ENCODE data around the gene PTPN12.
"Not testable (repeated sequence)": the region's sequence is repeated elsewhere in the genome, so short reads cannot be mapped to it uniquely, and the experiment has no call there.

PTPN12 gene

DNA sequence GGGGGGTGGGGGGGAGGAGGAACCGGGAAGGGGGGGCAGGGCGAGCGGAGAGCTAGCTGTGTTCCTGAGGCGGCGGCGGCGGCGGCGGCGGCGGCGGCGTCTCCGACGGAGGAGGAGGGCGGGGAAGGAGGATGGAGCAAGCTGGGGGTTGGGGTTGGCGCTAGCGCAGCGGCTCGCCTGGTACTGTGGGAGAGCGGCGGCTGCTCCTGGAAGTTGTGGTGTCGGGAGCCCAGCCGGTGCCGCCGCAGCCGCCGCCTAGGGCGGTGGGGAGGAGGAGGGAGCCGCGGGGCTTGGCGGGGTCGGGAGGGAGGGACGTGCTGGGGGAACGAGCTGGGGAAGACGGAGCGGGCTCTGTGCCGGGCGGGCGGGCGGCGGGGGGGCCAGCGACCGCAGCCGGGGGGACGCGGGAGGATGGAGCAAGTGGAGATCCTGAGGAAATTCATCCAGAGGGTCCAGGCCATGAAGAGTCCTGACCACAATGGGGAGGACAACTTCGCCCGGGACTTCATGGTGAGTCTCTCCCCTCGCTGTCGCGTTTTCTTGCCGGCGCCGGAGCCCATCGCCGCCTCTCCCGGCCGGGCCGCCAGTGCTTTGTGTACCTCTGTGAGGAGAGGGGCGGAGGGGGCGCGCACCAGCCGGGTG lies at the start of gene PTPN12:
Gene PTPN12, plus strand, starts transcription at position 160 of the 642 bp plus-strand sequence. Its CDS starts 252 bp downstream, at position 412.
- DNase-seq, result peak; percentile 92

DNA sequence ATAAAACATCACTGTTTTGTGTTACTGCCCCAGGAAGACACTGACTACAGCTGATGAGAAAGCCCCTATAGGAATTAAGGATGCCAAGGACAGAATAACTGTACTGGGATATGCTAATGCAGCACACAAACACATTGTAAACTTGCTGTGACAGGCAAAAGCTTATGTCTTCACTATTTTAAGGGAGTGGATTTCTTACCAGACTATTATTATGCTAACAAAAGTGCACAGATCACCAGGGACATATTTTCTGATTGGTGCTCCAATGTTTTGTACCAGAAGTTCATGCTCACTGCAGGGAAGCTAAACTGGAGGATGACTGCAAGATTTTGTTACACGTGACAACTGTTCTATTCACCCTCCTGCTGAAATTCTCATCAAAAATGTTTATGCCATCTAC lies 48.1 kb upstream of the PTPN12 start:
- DNase-seq, result no peak

DNA sequence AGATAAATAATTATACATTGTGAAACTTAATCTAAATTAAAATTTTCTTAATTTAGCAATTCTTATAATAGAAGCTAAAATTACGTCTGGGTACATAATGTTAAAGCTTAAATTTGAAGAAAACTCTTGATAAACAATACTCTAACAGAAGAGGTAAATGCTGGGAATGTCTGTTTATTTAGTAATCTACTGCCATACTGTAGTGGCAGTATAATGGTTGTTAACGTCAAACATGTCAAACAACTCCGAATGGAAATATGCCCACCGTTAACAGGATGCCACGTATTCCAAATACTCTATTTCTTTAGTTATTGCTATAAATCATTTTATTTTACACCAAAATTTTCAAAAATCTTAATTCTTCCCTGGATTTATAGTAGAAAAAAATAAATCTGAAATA lies 40.0 kb upstream of the PTPN12 start:
- DNase-seq, result no peak

DNA sequence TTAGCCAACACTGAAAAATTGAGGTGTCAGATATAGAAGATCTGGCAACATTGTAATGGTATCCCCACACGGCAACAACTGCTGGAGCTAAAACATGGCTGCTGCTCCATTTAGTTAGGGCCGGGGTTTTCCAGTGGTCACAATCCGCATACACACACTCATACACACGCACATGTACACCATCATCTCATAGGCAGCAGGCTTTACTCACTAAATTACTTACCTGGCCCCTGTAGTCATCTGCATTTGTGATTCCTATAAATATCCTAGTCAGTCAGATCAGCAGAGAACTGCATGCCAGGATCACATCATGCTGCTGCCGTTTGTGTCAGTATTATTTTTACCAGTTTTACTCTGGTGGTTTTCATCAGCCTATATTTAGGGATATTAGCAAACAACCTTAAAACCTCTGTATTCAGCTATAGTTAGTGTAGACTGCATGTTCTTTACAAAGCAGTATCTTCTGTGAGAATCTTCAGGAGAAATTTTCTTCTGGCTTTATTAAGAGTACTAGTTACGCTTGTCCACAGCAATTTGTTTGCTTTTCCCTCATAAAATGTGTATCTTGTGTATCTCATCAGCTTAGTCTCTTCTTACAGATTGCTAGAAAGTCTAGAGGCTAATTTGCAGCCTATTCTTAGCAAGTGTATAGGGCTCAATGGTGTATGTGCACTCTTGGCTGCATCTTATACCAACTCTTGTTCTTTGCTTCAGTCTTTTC lies 38.3 kb upstream of the PTPN12 start:
- no peak for DNase-seq

DNA sequence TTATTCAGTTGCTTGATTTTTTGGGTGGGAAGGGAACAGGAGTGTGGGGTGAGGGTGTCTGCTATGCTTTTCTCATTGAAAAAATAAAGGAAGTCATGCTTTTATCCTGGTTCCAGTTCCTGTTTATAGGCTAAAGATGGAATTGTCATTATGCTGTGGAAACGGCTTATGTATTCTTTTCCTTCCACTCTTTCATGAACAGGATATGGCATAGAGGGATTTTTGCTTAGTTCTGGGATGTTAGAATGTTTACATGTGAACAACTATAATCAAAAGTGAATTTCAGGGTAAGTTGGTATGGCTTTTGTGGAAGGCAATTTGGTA lies 35.9 kb upstream of the PTPN12 start:
- DNase-seq, result no peak

DNA sequence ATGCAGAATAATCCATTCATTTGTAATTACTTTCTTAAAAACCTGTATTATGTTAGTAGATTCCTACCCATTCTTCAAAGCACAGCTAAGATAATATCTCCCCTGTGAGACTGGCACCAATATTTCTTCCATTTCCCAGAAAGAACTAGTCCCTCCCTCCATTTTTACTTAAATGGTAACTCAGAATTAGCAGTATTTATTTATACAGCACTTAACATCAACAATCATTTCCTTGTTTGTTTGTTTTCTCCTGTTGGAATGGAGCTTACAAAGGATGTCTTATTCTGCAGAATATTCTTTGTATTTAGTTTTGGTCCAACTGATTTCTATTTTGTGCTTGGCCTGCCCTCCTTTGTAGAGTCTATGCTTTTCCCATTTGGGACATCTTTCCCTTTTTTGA lies 32.1 kb upstream of the PTPN12 start:
- no peak for DNase-seq

DNA sequence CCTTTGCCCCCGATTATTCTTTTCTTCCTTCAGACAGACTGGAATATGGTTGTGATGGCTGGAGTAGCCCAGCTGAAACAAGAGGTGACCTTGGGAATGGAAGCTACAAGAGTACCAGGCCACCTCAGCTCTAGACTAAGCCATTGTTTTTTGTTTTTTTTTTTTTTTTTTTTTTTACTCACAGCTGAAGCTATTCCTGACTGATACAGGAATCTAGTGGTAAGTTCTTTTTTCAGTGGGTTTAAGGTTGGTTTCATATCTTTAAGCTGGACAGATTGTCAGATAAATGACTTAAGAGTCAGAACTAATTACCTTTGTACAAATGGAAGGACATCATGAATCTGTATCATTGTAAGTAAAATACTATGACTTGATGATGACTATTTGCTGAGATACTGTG lies 30.2 kb upstream of the PTPN12 start:
- DNase-seq, result no peak

DNA sequence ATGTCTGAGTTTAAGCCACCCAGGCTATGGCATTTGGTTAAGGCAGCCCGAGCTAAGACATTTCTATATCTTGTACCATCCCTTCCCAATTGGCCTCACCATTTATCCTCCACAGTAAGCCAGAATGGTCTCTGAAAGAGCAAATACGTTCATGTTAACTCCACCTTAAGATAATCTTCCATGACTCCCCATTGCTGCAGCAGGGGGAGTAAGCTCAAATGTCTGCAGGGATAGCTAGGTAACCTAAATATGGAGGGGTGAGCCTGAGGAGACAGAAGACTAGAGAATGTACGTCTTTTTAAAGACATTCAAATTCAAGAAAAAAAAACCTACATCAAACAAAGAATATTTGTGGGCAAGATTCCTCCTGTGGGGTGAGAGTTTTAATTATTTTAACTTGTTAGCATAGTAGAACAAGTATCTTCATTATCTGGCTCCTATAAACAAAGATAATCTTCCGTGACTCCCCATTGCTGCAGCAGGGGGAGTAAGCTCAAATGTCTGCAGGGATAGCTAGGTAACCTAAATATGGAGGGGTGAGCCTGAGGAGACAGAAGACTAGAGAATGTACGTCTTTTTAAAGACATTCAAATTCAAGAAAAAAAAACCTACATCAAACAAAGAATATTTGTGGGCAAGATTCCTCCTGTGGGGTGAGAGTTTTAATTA lies 24.0 kb upstream of the PTPN12 start:
- not testable (repeated sequence) for DNase-seq

DNA sequence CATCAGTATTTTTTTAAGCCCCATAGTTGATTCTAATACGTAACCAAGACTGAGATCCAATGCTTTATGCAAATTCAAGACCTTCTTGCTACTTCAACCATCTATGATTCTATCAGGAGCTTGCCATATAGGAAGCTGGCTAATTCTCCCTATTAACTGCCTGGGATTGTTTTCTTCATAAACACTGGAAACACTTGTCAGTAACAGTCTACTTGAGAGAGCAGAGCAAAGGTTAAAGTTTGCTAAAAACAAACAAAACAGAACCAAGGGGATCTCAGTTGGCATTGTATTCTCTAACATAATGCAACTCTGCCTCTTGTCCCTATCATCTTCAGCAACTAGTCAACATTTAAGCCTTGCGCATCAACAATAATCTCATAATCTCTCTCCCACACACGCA lies 21.0 kb upstream of the PTPN12 start:
- no peak for DNase-seq

DNA sequence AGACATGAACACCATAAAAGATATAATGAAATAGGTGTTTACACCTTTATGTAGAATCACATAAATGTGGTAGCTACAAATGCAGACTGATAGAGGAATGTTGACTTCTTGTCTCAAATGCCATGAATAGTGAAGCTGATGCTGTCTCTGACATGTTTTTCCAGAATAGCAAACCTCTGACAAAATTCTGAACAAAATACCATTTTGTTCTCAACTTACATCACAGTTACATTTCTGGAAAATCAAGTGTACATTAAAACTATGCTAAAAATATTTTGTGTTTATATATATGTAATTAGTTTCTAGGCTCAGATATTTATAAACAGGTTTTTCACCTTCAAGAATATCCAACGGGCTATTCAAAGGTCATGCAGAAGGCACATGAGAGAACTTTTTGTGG lies 16.8 kb upstream of the PTPN12 start:
- DNase-seq, result no peak

DNA sequence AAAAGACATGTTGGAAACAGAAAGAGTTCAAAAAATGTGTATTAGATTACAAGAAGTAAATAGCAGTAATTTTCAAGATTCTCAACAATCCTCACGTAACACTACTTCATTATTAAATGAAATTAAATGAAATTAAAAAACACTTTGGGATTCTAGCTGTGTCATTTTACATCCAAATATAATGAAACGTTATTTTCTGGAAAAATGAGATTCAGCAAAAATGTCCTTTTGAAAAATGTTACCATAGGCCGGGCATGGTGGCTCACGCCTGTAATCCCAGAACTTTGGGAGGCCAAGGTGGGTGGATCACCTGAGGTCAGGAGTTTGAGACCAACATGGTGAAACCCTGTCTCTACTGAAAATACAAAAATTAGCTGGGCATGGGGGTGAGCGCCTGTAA lies 15.6 kb upstream of the PTPN12 start:
- DNase-seq, result not testable (repeated sequence)

DNA sequence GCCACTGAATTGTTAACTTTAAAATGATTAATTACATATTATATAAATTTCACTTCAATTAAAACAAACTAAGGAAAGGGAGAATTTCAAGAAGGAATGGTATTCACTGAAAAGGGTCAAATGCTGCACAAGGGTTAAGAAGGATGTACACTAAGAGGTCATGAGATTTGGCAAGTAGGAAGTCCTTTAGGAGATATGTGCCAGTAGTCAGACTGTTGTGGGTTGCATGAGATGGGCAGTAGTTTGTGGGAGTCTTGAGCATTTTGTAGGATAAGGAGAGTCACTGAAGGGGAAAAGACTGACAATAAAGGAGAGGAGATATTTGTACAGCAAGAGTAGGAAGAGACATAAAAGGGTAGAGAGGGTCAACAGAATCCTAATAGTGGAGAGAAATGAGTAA lies 12.4 kb upstream of the PTPN12 start:
- DNase-seq, result no peak

DNA sequence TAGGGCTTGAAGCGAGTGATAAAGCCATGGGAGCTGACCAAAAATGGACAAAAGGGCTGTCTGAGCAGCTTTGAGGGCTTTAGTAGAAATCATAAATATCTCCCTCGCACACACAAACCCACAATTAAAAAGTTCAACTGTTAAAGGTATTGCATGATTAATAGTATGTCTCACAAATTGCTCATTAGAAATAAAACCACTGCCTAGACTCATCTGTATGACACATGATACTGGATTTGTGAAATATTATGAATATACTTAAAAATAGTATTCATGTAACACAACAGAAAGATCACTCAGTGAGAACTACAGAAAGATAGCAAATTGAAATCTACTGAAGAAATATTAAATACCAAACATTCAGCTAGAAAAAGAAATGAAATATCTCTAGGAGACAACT lies 11.9 kb upstream of the PTPN12 start:
- no peak for DNase-seq

DNA sequence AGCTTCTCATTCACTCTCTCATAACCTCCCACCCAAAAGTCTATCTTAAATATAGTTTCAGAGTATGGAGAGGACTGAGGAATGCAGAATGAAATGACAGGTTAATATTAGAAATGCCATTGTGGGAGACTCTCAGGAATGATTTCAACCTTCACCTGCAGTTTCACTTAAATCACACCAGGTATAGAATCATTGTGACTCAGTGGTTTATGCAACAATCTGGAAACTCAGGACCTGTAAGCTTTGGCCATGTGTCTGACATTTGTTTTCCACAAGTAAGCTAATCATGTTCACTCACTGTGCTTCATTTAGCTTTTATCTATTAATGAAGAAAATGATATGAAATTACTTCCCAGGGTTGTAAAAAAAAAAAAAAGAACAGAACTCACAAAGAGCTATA lies 8.7 kb upstream of the PTPN12 start:
- no peak for DNase-seq

DNA sequence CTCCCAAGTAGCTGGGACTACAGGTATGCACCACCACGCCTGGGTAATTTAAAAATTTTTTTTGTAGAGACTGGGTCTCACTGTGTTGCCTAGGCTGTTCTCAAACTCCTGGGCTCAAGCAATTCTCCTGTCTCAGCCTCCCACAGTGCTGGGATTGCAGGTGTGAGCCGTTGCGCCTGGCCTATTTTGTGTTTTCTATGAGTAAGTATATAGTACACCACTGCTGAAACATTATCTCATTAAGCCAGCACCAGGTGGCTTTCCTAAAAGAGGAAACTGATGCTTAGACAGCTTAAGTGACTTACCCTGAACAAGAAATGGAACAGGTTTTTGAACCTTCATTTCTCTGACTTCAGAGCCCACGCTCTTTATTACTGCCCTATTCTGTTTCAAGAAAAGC lies 7.8 kb upstream of the PTPN12 start:
- DNase-seq, result no peak

DNA sequence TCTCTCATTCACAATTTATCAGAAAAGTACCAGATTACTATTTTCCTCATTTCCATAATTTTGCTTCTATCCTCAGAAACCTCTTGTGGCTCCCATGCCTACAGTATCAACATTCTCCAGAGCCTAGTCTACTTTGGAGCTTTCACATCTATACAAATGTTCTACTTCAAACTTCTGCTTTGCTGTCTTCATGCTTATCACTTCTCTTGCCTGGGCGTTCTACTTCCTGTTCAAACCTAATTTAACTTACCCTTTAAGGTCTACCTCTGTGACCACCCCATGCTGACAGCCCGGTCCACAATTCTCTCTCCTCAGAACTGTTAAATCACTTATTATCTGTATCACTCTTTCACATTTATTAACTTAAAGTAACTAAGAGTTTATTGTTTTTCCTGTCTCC lies 6.1 kb upstream of the PTPN12 start:
- peak; percentile 39 for DNase-seq

DNA sequence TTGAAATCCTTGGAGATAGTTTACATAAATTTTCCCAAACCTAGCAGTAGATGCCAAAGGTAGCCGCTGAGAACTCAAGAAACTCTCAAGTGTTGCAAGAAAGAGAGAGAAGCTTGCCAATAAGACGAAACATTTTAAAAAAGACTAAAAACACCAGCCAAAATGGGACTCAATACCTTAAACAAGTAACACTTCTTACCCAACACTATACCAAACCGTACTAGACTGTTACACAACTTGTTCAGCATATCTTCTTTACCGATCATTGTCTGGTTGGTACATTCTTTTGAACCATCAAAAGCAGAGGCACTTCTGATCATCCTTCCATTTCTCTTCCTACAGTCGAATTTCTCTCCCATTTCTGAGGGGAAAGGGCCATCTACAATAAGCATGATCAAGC lies 4.8 kb upstream of the PTPN12 start:
- DNase-seq, result peak; percentile 26

DNA sequence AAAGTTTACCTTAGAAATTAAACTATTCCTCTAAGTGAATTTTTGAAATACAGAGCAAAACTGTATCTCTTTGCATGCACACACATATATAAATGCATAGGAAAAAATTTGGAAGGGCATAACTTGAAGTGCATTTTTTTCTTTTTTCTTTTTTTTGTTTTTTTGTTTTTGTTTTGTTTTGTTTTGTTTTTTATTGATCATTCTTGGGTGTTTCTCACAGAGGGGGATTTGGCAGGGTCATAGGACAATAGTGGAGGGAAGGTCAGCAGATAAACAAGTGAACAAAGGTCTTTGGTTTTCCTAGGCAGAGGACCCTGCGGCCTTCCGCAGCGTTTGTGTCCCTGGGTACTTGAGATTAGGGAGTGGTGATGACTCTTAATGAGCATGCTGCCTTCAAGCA lies 4.4 kb upstream of the PTPN12 start:
- DNase-seq, result not testable (repeated sequence)

DNA sequence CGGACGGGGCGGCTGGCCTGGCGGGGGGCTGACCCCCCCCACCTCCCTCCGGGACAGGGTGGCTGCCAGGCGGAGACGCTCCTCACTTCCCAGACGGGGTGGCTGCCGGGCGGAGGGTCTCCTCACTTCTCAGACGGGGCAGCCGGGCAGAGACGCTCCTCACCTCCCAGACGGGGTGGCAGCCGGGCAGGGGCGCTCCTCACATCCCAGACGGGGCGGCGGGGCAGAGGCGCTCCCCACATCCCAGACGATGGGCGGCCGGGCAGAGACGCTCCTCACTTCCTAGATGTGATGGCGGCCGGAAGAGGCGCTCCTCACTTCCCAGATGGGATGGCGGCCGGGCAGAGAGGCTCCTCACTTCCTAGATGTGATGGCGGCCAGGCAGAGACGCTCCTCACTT lies 3.0 kb upstream of the PTPN12 start:
- not testable (repeated sequence) for DNase-seq

DNA sequence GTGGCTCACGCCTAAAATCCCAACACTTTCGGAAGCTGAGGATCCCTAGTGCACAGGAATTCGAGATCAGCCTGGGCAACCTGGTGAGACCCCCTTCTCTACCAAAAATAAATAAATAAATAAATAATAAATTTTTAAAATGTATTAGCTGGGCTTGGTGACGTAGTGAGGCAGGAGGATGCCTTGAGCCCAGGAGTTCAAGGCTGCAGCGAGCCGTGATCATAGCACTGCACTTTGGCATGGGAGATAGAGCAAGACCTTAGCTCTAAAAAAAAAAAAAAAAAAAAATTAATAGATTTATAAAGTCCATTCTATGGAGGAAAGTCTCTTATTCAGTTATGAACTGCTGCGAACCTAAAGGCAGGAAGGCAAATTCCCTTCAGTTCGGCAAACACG lies 1.1 kb upstream of the PTPN12 start:
- DNase-seq, result no peak

DNA sequence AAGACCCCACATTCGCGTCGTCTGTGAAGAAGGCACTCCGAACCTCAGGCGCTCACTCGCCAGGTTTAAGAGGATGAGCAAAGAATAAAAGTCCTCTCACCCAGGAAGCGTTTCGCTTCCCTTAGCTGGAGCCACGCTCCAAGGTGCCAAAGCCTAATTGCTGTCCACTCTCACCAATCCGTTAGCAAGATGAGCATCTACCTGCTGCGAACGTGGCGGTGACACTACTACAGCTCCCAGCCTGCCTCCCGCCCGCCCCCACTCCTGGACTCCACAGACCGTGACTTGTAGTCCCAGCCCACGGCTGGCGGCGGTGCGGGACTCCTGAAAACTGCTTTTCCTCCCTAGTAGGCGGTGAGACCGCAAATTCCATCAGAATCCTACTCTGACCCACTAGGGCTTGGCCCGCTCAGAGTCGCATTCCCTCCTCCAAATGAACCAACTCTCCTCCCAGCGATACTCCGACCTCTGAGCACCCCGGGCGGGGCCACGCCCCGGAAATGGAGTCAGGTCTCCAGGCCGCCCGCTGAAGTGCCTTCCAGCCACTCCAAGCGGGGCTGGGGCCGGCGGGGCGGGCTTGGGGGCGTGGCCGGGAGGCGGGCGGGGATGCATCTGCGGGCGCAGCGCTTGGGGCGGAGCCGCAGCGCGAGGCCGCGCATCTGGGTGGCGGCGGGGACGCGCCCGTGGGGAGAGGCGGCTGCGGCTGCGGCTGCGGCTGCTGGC lies 521 bp upstream of the PTPN12 start:
- peak; percentile 92 for DNase-seq

DNA sequence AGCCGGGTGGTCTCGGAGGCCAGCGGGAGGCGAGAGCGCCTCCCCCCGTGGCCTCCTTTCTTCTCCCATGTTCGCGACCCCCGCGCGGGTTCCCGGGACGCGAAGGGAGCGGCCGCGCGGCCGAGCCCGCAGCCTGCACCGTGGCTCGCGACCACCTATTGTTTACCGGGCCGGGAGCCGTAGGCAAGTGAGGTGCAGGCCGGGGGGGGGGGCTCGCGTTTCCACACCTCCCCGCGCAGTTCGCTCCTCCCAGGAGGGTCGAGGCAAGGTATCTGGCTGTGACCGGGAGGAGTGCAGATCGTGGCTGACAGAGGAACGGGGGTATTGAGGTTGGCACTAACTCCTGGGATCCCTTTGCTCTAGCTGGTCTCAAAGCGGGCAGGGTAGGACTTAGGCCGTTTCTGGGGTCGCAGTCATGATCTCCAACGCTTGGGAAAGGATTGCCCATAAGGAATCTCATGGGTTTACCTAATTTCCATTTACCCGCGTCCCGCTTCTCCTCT lies 734 bp downstream of the PTPN12 start:
- no peak for DNase-seq

Data from GF-D8 (cell line).